Measurements from ENCODE around the gene KSR2.

- TF ChIP-seq CTCF (IDR thresholded peaks at IDR 0.05) = no peak
- no peak for TF ChIP-seq POLR2A (IDR thresholded peaks at IDR 0.05)
These were observed 361.0 kb downstream of the KSR2 start for GRCh38 chr12:117607778-117608177.

All from ovary (tissue), 3 donors.